SK-N-SH (cell line): Measurements from ENCODE around the gene DENR. TPM values are rescaled to one million over a fixed set of nuclear protein-coding genes. Genes with fewer than 3 reads are reported as not detected.

ENCODE experiments used
- CTCF ChIA-PET: fragments of 300-600, 350-600 bp; formaldehyde crosslinking; extraction: SDS; loops from one replicate; lab custom pipeline; 2021; lab: Yijun Ruan, JAX
- POLR2A ChIA-PET: fragments of 350-600 bp; sonication (Branson Sonifier 250); formaldehyde crosslinking; extraction: SDS; loops from one replicate; lab custom pipeline; 2020; ENCODE audit warnings: antibody characterized with exemption, inconsistent platforms; lab: Yijun Ruan, JAX
- DNase-seq: peaks from one replicate; pipeline ENCODE4 v3.0.0; 2012
- H2AFZ ChIP-seq: fragments of 200-600 bp; sonication (generic); 2 replicates; pipeline ENCODE4 v1.8.1; 2016; ENCODE audit warnings: antibody characterized with exemption, mild to moderate bottlenecking, low read depth
- H3F3A ChIP-seq: fragments of 200-600 bp; sonication (generic); replicated peaks from 2 replicates; pipeline ENCODE3; 2016; ENCODE audit warnings: antibody characterized with exemption, mild to moderate bottlenecking; ENCODE audit not compliant: insufficient read depth
- H3K27ac ChIP-seq, 2 experiments: fragments of 200-500 bp in 1 of 2; fragments of 200-600 bp in 1 of 2; sonication (Bioruptor generic) in 1 of 2; sonication (generic), shearing (Covaris generic) in 1 of 2; 2 replicates each; pipeline versions ENCODE4 v1.5.1 to v1.6.1; 2014 to 2016; ENCODE audit warnings: low read depth in 2 of 2, inconsistent platforms in 1 of 2, low read length in 1 of 2, mild to moderate bottlenecking in 1 of 2, mixed read lengths in 1 of 2
- H3K27me3 ChIP-seq: fragments of 200-600 bp; sonication (generic), shearing (Covaris generic); 2 replicates; pipeline ENCODE4 v1.6.1; 2016; ENCODE audit warnings: mixed run types; ENCODE audit not compliant: insufficient read depth
- H3K36me3 ChIP-seq, 2 experiments: fragments of 200-500 bp in 1 of 2; fragments of 200-600 bp in 1 of 2; sonication (Bioruptor generic) in 1 of 2; sonication (generic) in 1 of 2; replicated peaks in 1 of 2; 2 replicates each; pipeline versions ENCODE3 to v1.5.1; 2014 to 2016; ENCODE audit warnings: low read length in 1 of 2, mild to moderate bottlenecking in 1 of 2; ENCODE audit not compliant: insufficient read depth in 2 of 2, control insufficient read depth in 1 of 2
- H3K4me1 ChIP-seq, 2 experiments: fragments of 200-500 bp in 1 of 2; fragments of 200-600 bp in 1 of 2; sonication (Bioruptor generic) in 1 of 2; sonication (generic), shearing (Covaris generic) in 1 of 2; 2 replicates each; pipeline versions ENCODE4 v1.5.1 to v1.6.1; 2014 to 2016; ENCODE audit warnings: low read depth in 1 of 2, low read length in 1 of 2, mixed run types in 1 of 2; ENCODE audit not compliant: insufficient read depth in 2 of 2, control insufficient read depth in 1 of 2
- H3K4me2 ChIP-seq: fragments of 200-600 bp; sonication (generic), shearing (Covaris generic); 2 replicates; pipeline ENCODE4 v1.6.1; 2017; ENCODE audit warnings: mixed run types
- H3K4me3 ChIP-seq, 2 experiments: fragments of 200-500 bp in 1 of 2; fragments of 200-600 bp in 1 of 2; sonication (Bioruptor generic) in 1 of 2; sonication (generic), shearing (Covaris generic) in 1 of 2; 2 replicates each; pipeline versions ENCODE4 v1.5.1 to v1.8.1; 2014 to 2016; ENCODE audit warnings: low read depth in 2 of 2, inconsistent platforms in 1 of 2, low read length in 1 of 2, mild to moderate bottlenecking in 1 of 2, mixed read lengths in 1 of 2, moderate library complexity in 1 of 2
- H3K79me2 ChIP-seq: fragments of 200-600 bp; sonication (generic); 2 replicates; pipeline ENCODE4 v1.8.1; 2017; ENCODE audit warnings: mild to moderate bottlenecking; ENCODE audit not compliant: insufficient read depth
- H3K9ac ChIP-seq: fragments of 200-600 bp; sonication (generic); 2 replicates; pipeline ENCODE4 v1.6.1; 2017; ENCODE audit warnings: mixed run types
- H3K9me2 ChIP-seq: fragments of 200-600 bp; sonication (generic); 2 replicates; pipeline ENCODE4 v1.6.1; 2017; ENCODE audit warnings: mixed run types
- H3K9me3 ChIP-seq: fragments of 200-600 bp; sonication (generic); 2 replicates; pipeline ENCODE4 v1.6.1; 2017; ENCODE audit warnings: mixed run types, mild to moderate bottlenecking, moderate library complexity
- H4K20me1 ChIP-seq: fragments of 200-600 bp; sonication (generic); 2 replicates; pipeline ENCODE4 v1.6.1; 2017; ENCODE audit warnings: mild to moderate bottlenecking, mixed run types; ENCODE audit not compliant: insufficient read depth
- CHD2 ChIP-seq: fragments of 150-350 bp; IDR thresholded peaks from 2 replicates; pipeline ENCODE4 v1.6.1; 2018; ENCODE audit warnings: low read length; ENCODE audit not compliant: partially characterized antibody
- CTCF ChIP-seq: fragments of 200-600 bp; sonication (generic); IDR thresholded peaks from 2 replicates; pipeline ENCODE4 v1.6.1; 2017; ENCODE audit warnings: antibody characterized with exemption, mild to moderate bottlenecking, moderate library complexity
- ELF1 ChIP-seq: IDR thresholded peaks from 2 replicates; pipeline ENCODE4 v1.4.0; 2012
- EZH2phosphoT487 ChIP-seq: fragments of 200-600 bp; sonication (generic); IDR thresholded peaks from 2 replicates; pipeline ENCODE4 v1.6.1; 2017; ENCODE audit warnings: low read depth, mixed run types, mild to moderate bottlenecking, antibody characterized with exemption, moderate library complexity, borderline replicate concordance
- FOSL2 ChIP-seq: IDR thresholded peaks from 2 replicates; pipeline ENCODE4 v1.4.0; 2012; ENCODE audit warnings: low read depth, mild to moderate bottlenecking, moderate library complexity, borderline replicate concordance
- FOXM1 ChIP-seq: IDR thresholded peaks from 2 replicates; pipeline ENCODE4 v1.4.0; 2012; ENCODE audit warnings: low read depth, mild to moderate bottlenecking
- GABPA ChIP-seq: IDR thresholded peaks from 2 replicates; pipeline ENCODE4 v1.4.0; 2012; ENCODE audit warnings: low read depth, mild to moderate bottlenecking
- GATA2 ChIP-seq: sonication (generic); formaldehyde crosslinking; IDR thresholded peaks from 2 replicates; pipeline ENCODE4 v1.5.0; 2020; ENCODE audit warnings: mild to moderate bottlenecking, missing genetic modification reagents
- JUND ChIP-seq: IDR thresholded peaks from 2 replicates; pipeline ENCODE4 v1.4.0; 2012
- MEF2A ChIP-seq: IDR thresholded peaks from 2 replicates; pipeline ENCODE4 v1.4.0; 2012; ENCODE audit warnings: low read depth, borderline replicate concordance
- POLR2AphosphoS5 ChIP-seq: IDR thresholded peaks from 2 replicates; pipeline ENCODE4 v1.6.1; 2012; ENCODE audit warnings: low read depth, low read length
- RFX5 ChIP-seq: IDR thresholded peaks from 2 replicates; pipeline ENCODE4 v1.6.1; 2012; ENCODE audit warnings: mild to moderate bottlenecking, improper control_type of control experiment, low read length
- SMC3 ChIP-seq: IDR thresholded peaks from 2 replicates; pipeline ENCODE4 v1.6.1; 2012; ENCODE audit warnings: low read depth, low read length, improper control_type of control experiment
- TAF1 ChIP-seq: IDR thresholded peaks from 2 replicates; pipeline ENCODE4 v1.6.1; 2012; ENCODE audit warnings: low read depth, mild to moderate bottlenecking, low read length, moderate library complexity, borderline replicate concordance
- TCF12 ChIP-seq: IDR thresholded peaks from 2 replicates; pipeline ENCODE4 v1.4.0; 2012
- TEAD4 ChIP-seq: IDR thresholded peaks from 2 replicates; pipeline ENCODE4 v1.4.0; 2012; ENCODE audit warnings: mild to moderate bottlenecking, borderline replicate concordance; ENCODE audit not compliant: insufficient read depth
- USF1 ChIP-seq: IDR thresholded peaks from 2 replicates; pipeline ENCODE4 v1.4.0; 2012; ENCODE audit warnings: low read depth, borderline replicate concordance
- USF2 ChIP-seq: fragments of 150-350 bp; IDR thresholded peaks from 2 replicates; pipeline ENCODE4 v1.6.1; 2017; ENCODE audit warnings: antibody characterized with exemption, low read length, low read depth, borderline replicate concordance
- YY1 ChIP-seq: IDR thresholded peaks from 2 replicates; pipeline ENCODE4 v1.4.0; 2012; ENCODE audit warnings: low read depth, mild to moderate bottlenecking
- ZBTB33 ChIP-seq: IDR thresholded peaks from 2 replicates; pipeline ENCODE4 v1.4.0; 2012; ENCODE audit warnings: low read depth, borderline replicate concordance
- WGBS: methylation state at CpG from one replicate; pipeline ENCODE4 v1.1.6; 2017; ENCODE audit warnings: low lambda C conversion rate; 5-methylcytosine and 5-hydroxymethylcytosine counted together
- polyA plus RNA-seq, 3 experiments: library from polyadenylated mRNA; depleted of rRNA; stranded (reverse); fragments of >200 nt; gene quantifications; 2 replicates each; pipeline ENCODE4 v1.2.3, GENCODE V29; 2012

DENR gene
- polyA plus RNA-seq, 1 of the 3 experiments (the other 2 are of a cell fraction) = 23.2 TPM

GRCh38 chr12:122729583-122730214 is 22.9 kb upstream of the DENR start:
- no peak for DNase-seq
- WGBS = 93% methylated on average over 23 of the region's 27 CpGs
- Histone ChIP-seq H3K9me2 (no peaks in the 10 kb centered on the region), H3K27me3 (no peaks in the 10 kb centered on the region), H3F3A (no peaks in the 10 kb centered on the region), H3K9me3 (no peaks in the 10 kb centered on the region), H3K79me2 (no peaks in the 10 kb centered on the region), H4K20me1 (no peaks in the 10 kb centered on the region), H3K4me3 (no peak overlapping the region), H3K36me3 (no peaks in the 10 kb centered on the region), H3K4me1 (no peaks in the 10 kb centered on the region)
- CTCF ChIA-PET = no interaction called here
- no peak for TF ChIP-seq CHD2
- TF ChIP-seq TAF1 = no peak
- no peak for TF ChIP-seq RFX5
- TF ChIP-seq MEF2A = no peak
- no peak for TF ChIP-seq TEAD4
- no peak for TF ChIP-seq USF2
- no peak for TF ChIP-seq ZBTB33
- no peak for TF ChIP-seq CTCF
- TF ChIP-seq, all 33 proteins: peak for 0
- POLR2A ChIA-PET = no interaction called here
- Histone ChIP-seq H3K9ac (no peak overlapping the region), H3K4me2 (no peak overlapping the region), H2AFZ (no peak overlapping the region), H3K27ac (no peak overlapping the region)

GRCh38 chr12:122730215-122731014 is 22.2 kb upstream of the DENR start, which contains the start of gene HCAR1:
HCAR1 (minus strand) TSS chr12:122730844; CDS start chr12:122730339, 505 bp downstream.
- Histone ChIP-seq H3K27ac (no peak within 1 kb of the TSS), H3K9me2 (no peaks in the 10 kb centered on the region), H3K4me2 (no peak within 1 kb of the TSS), H3K4me1 (no peaks in the 10 kb centered on the region), H4K20me1 (no peaks in the 10 kb centered on the region), H3F3A (no peaks in the 10 kb centered on the region), H3K4me3 (no peak within 1 kb of the TSS), H3K36me3 (no peaks in the 10 kb centered on the region), H2AFZ (no peak within 1 kb of the TSS), H3K9me3 (no peaks in the 10 kb centered on the region), H3K79me2 (no peaks in the 10 kb centered on the region), H3K9ac (no peak within 1 kb of the TSS), H3K27me3 (no peaks in the 10 kb centered on the region)
- CTCF ChIA-PET = interaction anchor here (0.5 kb wide), 1 partner anchor 76 kb away, joined by 3 read pairs; no protein-coding TSS in a partner anchor
- WGBS = 80% methylated on average over 22 of the region's 32 CpGs
- no peak for DNase-seq
- POLR2A ChIA-PET = no interaction called here
- TF ChIP-seq USF1 (no peak), GATA2 (no peak), RFX5 (no peak), ELF1 (no peak), JUND (no peak), EZH2phosphoT487 (no peak), TCF12 (no peak), SMC3 (no peak), GABPA (no peak), POLR2AphosphoS5 (no peak), FOSL2 (no peak), USF2 (no peak), TAF1 (no peak), YY1 (no peak), FOXM1 (no peak), MEF2A (no peak)
